ENCODE measurements around the gene EPHB1.

- TF ChIP-seq CTCF (conservative IDR thresholded peaks at IDR 0.05 in 1 of 2, IDR thresholded peaks at IDR 0.05 in 1 of 2; ENCODE audit: extremely low read depth in 1 of 2, insufficient read depth in 1 of 2, low read depth in 1 of 2, low read length in 2 of 2), result no peak
- TF ChIP-seq EZH2 (IDR thresholded peaks at IDR 0.05; ENCODE audit: borderline replicate concordance, low read length), result no peak
These were observed 97.7 kb downstream of the EPHB1 start for GRCh38 chr3:134892761-134893160.

All from mammary epithelial cell (primary cell).